COR-L47 (cell line): ENCODE data around the gene KCNJ6.
"Not testable (repeated sequence)": the region's sequence is repeated elsewhere in the genome, so short reads cannot be mapped to it uniquely, and the experiment has no call there.

ENCODE experiments used
- DNase-seq: peaks from one replicate; lab custom pipeline; 2025; lab: John Stamatoyannopoulos, UW

Gene KCNJ6

GRCh38 chr21:37673801-37674575, 242.3 kb downstream of the KCNJ6 start:
- DNase-seq: no peak

GRCh38 chr21:37671381-37671780, 244.9 kb downstream of the KCNJ6 start:
- DNase-seq: no peak

- DNase-seq: no peak
These were observed 245.4 kb downstream of the KCNJ6 start for GRCh38 chr21:37670883-37671282.

GRCh38 chr21:37669249-37669648, 247.0 kb downstream of the KCNJ6 start:
- DNase-seq: no peak

- no peak for DNase-seq
These were observed 247.6 kb downstream of the KCNJ6 start for GRCh38 chr21:37668462-37669239.

GRCh38 chr21:37667380-37667779, 248.9 kb downstream of the KCNJ6 start:
- no peak for DNase-seq

GRCh38 chr21:37665230-37666024, 250.8 kb downstream of the KCNJ6 start:
- DNase-seq: no peak

GRCh38 chr21:37662227-37662626, 254.0 kb downstream of the KCNJ6 start:
- DNase-seq: not testable (repeated sequence)

GRCh38 chr21:37660709-37661108, 255.5 kb downstream of the KCNJ6 start:
- no peak for DNase-seq

GRCh38 chr21:37659874-37660273, 256.4 kb downstream of the KCNJ6 start:
- no peak for DNase-seq

- DNase-seq: no peak
These were observed 257.3 kb downstream of the KCNJ6 start for GRCh38 chr21:37658817-37659458.

- no peak for DNase-seq
These were observed 258.0 kb downstream of the KCNJ6 start for GRCh38 chr21:37658121-37658816.

- no peak for DNase-seq
These were observed 259.4 kb downstream of the KCNJ6 start for GRCh38 chr21:37656899-37657298.

GRCh38 chr21:37655611-37656300, 260.5 kb downstream of the KCNJ6 start:
- DNase-seq: no peak

- no peak for DNase-seq
These were observed 261.7 kb downstream of the KCNJ6 start for GRCh38 chr21:37654596-37654995.

- DNase-seq: no peak
These were observed 263.1 kb downstream of the KCNJ6 start for GRCh38 chr21:37653201-37653600.

GRCh38 chr21:37647781-37648180, 268.5 kb downstream of the KCNJ6 start:
- DNase-seq: no peak

- DNase-seq: not testable (repeated sequence)
These were observed 269.5 kb downstream of the KCNJ6 start for GRCh38 chr21:37646761-37647160.

GRCh38 chr21:37645848-37646247, 270.4 kb downstream of the KCNJ6 start:
- DNase-seq: no peak

- DNase-seq: no peak
These were observed 271.6 kb downstream of the KCNJ6 start for GRCh38 chr21:37644636-37645035.

GRCh38 chr21:37643862-37644261, 272.4 kb downstream of the KCNJ6 start:
- not testable (repeated sequence) for DNase-seq
